Liver (tissue), 3 donors: Measurements from ENCODE around the gene NLGN3.

Experiments used
- FOXA1 ChIP-seq: IDR thresholded peaks from 2 replicates; pipeline ENCODE4 v1.6.1; 2016; ENCODE audit warnings: antibody characterized with exemption
- HNF4A ChIP-seq, 2 donors: conservative IDR thresholded peaks; 2 replicates each; pipeline ENCODE4 v1.6.1; 2016; ENCODE audit warnings: antibody characterized with exemption in 2 of 2, mild to moderate bottlenecking in 2 of 2
- RAD21 ChIP-seq, 2 donors: IDR thresholded peaks; 2 replicates each; pipeline ENCODE4 v1.6.1; 2016; ENCODE audit warnings: antibody characterized with exemption in 2 of 2, mild to moderate bottlenecking in 2 of 2
- TF ChIP-seq, protein P1 (sequence below): fragments of 150-350 bp; IDR thresholded peaks from 2 replicates; pipeline ENCODE4 v1.5.1; 2017; ENCODE audit warnings: improper control_type of control experiment, low read depth, low read length; ENCODE audit not compliant: missing input control
- donor health status: healthy.
- donor health status: healthy.

DNA sequence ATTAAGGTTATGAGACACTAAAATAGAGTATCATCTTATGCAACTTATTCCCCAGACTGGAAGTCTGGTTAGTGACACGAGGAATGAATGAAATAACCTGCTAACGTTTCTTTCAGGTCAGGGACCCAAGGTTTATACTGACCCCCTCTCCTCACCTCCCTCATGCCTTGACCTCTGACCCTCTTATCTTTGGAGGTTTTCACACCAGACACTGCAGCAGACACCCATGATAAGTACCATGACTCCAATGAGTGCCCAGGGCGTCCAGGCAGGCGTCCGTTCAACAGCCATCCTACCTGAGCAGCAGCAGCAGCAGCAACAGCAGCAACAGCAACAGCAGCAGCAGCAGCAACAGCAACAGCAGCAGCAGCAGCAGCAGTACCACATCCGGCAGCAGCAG lies 4.2 kb upstream of the NLGN3 start:
- TF ChIP-seq, protein P1, sequence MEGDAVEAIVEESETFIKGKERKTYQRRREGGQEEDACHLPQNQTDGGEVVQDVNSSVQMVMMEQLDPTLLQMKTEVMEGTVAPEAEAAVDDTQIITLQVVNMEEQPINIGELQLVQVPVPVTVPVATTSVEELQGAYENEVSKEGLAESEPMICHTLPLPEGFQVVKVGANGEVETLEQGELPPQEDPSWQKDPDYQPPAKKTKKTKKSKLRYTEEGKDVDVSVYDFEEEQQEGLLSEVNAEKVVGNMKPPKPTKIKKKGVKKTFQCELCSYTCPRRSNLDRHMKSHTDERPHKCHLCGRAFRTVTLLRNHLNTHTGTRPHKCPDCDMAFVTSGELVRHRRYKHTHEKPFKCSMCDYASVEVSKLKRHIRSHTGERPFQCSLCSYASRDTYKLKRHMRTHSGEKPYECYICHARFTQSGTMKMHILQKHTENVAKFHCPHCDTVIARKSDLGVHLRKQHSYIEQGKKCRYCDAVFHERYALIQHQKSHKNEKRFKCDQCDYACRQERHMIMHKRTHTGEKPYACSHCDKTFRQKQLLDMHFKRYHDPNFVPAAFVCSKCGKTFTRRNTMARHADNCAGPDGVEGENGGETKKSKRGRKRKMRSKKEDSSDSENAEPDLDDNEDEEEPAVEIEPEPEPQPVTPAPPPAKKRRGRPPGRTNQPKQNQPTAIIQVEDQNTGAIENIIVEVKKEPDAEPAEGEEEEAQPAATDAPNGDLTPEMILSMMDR = no peak
- no peak for TF ChIP-seq FOXA1
- no peak for TF ChIP-seq HNF4A (conservative IDR thresholded peaks at IDR 0.05)
- no peak for TF ChIP-seq RAD21 (IDR thresholded peaks at IDR 0.05)
